Measurements from ENCODE around the gene GYG1.

Gene GYG1

DNA sequence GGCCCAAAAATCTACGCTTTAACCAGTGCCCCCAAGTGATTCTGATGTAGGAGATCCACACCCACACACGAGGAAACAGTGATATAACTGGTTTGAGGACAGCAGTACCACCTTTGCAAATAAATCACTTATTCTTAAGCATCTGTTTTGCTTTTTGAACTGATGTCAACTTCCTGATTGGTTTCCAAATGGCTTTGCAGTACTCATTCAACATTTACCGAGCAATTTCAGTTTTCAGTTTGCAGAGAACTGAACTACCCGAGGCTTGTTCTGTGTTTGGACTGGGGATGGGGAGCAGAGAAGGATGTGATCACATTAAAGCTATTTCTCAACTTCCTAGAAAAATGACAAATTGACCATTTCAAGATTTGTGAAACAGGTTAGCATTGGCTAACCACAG lies 1.1 kb upstream of the GYG1 start:
- no peak for DNase-seq

DNA sequence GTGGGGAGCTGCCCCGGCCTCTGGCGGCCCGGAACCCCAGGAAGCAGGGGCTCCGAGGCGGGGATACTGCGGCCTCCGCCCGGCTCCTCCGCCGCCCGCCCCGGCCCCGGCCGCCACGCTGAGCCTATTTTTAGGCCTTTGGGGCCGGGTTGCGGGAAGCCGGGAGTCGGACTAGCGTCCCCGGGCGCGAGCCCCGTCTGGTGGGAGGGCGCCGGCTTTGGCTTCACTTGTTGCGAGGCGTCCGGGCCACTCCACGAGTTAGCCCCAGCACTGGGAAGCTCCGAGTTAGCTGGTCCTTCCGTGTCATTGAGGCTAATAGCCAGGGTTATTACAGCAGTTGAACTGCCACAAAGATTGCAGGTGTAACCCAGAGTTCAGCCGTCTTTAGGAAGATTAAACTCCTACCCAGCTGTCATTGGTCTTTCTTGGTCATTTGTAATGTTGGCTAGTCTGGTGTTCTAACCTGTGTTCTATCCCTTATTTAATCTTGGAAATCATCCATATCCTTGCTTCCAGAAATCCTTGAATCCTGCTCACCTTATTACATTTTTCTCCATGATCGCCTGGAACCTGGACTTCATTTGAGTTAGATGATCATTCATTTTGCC lies 791 bp downstream of the GYG1 start:
- DNase-seq: no peak

DNA sequence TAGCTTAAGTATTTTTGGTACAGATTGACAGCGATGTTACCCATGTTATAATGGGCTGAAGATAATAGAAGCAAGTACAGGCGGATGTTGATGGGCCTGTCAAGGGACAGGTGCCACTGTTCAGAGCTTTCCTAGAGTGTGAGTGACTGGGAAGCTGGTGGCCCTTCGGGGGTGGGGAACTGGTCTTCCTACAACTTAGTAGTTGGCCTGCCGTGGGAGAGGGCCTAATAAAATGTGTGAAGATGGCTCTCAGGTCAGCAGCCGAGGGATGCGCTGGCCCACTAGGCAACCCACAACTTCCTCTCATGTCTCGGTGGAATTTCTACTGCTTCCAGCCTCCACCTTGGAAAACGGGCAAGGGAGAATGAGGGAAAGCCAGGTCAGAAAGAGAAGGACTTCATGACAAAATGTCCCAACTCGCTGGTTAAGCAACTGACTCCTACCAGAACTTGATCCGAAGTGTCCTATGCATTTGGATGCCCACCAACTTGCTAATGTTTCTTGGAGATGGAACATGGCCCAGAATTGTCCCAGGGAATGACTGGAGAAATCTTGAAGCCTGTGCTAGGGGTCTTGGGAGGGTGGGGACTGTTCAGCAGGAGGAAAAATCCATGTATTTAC lies 1.4 kb downstream of the GYG1 start:
- DNase-seq: no peak

DNA sequence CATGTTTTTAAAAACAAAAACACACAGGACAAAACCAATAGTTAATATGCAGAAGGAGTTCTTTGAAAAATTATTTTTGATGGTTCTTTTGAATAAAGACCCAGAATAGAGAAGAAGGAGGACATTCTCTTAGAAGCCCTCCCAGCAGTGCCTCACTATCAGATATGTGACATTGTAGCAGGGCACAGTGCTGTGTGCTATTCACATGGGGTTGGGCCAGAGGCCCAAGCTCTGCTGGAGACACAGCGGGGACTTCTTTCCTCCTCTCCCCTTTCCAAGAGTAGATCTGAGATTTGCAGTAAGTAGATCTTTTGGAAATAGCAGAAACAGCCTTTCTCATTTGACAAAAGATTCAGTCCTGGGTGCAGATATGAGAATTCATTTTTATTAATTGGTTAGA lies 6.3 kb downstream of the GYG1 start:
- no peak for DNase-seq

DNA sequence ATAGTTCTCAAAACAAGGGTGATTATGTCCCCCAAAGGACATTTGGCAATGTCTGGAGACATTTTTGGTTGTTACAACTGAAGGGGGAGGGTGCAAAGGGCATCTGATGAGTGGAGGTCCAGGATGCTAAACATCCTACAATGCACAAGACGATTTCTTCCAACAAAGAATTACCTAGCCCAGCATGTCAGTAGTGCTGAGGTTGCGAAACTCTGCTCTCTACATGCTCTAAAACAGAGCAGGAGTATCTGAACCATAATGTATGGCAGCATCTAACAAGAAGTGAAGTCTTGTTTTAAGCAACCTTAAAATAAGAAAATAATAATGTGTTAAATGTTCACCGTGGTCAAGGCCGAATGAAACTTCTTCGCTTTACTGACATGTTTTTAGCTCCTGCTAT lies 7.0 kb downstream of the GYG1 start:
- no peak for DNase-seq

DNA sequence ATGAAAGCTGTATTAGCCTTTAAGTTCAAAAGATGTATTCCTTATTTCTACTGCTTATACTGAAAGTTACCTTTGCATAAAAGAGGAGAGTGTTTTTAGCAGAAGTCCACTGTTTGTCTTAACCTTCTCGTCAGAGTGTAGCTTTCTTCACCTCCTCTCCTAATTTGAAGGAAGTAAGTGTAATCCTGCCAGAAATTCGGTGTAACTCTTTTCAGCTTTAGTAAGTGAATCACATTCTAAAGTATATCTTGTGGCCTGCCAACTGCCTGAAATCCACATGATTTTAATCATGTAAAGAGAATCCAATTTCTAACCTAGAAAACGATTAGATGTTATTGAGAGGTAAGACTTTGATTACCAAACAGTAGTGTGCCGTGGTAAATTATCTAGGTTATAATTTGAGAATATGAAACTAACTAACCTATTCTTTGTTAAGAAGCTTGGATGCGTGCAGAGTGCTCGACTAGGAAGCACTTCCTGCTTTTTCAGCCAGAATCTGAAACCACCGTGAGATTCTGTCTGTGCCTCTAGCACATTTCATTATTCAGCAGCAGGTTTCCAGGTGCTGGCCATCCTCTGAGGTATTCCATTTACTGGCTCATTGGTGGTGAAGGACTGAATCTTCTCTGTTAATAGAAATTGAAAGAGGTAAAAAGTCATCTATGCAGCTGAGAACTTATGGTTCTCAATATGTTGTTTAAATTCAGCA lies 7.5 kb downstream of the GYG1 start:
- DNase-seq: no peak

DNA sequence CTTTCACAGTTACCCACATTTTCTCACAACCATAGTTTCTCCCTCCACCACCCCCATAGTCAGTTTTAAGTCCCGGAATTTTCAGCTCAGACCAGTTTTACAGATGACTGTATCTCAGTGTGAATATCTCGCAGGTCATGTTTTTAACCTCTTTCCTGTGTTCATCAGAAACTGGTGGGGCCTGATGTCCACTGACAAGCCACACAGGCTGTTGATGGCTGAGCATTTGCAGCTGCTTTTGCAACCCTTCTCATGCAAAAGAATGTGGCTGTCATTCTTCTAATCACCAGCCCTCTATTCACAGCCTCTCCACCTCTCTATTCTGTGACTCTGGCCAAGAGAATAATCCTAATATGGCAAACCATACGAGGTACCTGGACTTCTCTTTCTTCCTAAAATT lies 8.5 kb downstream of the GYG1 start:
- no peak for DNase-seq

DNA sequence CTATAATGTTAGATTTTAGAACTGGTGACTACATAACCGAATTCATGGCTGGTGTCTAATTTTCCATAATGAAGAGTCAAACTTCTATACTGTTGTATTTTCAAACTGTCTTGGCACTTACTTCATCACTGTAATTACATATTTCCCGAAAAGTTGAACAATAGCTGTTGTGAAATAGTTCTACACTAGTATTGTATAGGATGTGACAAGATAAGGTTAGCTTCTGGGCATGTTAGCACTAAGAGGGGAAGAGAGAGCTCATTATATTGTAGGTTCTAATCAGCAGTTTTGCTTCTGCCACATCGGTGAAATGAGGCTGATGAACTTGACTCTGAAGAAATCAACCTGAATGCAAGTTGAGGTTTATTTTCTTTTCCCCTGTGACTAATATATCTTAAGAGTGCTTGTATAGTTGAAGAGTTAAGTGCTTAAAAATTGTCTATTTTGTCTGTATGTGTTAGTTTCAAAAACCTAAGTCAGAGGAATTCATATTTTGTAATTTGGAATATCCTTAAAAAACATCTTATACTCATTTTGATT lies 8.9 kb downstream of the GYG1 start:
- no peak for DNase-seq

DNA sequence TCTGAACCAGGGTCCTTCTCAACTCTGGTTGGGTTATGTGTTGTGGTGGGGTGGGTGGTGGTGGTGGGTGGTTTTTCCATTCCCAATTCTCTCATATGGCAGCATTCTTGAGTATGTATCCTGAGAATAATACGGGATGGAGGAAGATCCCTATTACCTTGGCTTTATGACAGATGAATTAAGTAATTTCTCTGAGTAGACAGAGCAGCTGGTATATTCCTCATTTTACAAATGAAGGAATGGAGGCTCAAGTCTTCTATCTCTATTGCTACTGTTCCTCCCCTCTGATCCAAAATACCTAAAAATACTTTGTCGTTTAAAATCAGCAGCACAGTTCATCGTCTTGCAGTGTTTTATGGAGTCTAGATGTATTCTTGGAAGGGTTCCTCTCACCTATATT lies 10.4 kb downstream of the GYG1 start:
- DNase-seq: no peak

DNA sequence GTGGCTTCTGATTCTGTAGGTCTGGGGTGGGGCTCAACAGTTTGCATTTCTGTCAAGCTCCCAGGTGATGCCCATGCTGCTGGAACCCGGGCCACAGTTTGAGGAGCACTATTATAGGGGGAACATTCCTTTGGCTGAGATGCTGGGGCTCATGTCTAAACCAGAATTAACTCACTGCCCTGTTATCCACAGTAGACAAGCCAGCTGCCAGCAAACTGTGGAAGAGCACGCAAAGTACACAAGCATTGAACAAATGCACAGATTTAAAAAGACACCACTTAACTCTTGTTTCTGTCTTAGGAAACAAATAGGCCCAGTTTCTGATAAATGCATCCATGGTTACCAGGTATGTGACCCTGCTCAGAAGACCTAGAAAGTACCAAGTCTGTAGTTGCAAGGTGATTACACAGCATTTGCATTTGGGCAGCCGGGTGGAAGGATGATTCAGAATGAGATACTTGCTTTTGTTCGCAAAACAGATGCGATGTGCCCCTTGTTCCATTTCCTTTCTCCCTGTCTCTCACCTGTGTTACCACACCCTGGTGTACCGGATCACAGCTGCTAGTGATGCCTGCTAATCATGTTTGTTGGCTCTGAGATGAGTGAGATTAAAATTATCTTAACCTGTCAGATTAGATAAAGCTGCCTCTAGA lies 12.4 kb downstream of the GYG1 start:
- DNase-seq: no peak

DNA sequence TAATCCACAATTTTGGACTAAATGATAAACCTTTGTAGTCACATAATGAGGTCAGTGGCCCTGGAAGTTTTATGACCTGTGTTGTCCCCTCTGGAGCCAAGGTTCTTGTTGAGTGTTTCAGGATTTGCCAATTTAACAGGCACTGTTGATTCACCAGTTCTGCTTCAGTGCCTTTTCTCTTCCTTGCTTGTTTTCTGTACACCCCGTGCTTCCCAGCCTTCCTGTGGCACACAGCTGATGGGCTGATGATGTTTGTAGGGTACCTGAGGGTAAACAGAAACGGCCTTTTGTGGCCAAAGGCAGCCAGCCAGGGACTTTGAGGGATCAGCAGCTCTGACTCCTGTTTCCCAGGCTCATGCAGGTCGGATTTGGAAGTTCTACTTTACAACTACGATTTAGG lies 13.3 kb downstream of the GYG1 start:
- DNase-seq: no peak

DNA sequence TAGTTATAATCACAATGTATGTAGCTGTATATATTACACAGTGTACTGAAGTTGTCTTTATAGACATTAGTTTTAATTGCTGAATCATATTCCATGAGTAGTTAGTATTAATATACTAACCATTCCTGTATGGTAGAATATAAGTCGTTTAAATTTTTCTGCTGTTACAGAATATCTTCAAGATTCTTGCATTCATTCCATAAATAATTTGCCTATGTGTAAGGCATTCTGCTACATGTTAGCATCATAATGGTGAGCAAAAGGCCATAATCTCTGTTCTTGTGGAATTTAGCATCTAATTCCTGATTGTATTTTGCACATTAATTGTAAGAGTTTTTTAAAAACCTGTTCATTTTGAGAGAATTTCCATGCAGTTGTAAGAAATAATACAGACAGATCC lies 14.1 kb downstream of the GYG1 start:
- no peak for DNase-seq

DNA sequence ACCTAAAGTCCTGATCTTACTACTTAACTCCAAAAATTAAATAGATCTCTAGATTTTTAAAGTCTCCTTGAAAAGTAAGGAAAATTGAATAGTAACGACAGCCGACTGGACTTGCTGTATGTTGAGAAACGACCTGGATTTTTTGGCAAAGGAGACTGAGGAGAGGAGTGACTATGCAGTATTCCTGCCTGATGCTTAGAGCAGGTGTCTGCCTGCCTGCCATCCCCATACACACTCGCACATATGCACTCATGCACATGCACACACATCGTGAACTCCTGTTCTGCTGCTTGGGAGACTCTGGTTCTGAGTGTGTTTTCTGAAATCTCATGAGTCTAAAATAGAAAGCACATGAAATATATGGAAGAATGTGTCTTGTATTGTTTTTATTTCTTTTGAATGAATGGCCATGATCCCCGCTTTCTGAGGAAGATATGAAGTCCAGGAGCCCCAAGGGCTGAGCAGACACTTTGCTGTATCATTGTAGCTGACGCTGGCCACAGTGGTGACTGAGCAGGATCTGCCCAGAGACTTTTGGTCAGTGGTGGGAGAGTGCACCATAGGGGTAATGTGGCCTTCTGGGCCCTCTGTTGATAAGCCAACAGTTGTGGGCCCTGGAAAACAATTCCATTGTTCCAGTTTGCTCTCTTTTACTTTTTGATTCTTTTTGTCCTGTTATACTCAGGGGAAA lies 16.4 kb downstream of the GYG1 start:
- DNase-seq: no peak

DNA sequence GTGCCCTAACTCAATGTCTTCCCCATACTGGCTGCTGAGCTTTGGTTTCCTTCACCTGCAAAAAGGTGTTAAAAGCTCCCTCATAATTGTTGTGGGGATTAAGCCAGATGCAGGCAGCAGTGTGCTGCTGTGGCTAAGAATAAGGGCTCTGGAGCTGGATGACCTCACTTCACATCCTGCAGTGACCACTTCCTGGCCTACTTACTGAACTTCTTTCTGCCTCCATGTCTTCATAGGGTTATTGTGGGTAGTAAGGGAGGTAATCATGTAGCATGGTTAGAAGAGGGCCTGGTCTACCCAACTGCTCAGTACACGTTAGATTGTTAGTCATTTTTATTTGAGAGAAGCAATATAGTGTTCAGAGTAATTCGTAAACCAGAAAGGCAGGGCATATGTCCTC lies 18.4 kb downstream of the GYG1 start:
- DNase-seq: peak in 1 of 2 donors; percentile 27

DNA sequence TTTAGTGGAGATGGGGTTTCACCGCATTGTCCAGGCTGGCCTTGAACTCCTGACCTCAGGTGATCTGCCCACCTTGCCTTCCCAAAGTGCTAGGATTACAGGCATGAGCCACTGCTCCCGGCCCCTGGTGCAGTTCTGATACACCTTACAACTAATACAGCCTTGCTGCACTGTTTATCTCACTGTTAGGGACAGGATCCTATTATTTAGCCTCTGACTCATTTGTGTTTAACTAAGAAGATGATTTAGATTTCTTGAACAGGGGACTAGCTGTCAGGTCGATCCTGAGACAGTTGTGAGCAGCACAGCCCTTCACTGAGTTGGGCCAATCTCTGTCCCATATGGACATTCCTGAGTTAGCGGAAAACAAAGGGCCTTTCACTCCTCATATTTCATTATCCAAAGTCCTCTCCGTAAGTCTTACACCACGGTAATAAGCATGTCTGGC lies 19.2 kb downstream of the GYG1 start:
- no peak for DNase-seq

DNA sequence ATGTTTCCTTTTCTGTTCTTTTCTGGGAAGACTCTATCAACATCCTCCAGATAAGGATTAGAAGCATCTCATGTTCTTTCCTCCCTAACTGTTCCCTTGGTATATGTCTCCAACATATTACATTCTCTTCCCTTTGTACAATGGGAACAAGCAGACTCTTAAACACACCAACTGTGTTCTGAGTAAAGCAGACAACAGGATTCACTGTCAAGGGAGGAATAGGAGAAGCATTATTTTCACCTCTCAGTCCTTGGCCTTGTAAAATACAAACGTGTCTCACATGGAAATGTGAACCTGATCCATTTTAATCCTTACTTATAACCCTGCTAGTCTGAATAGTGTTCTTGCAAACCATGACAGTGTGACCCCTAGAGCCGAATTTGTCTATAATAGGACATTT lies 19.6 kb downstream of the GYG1 start:
- no peak for DNase-seq

DNA sequence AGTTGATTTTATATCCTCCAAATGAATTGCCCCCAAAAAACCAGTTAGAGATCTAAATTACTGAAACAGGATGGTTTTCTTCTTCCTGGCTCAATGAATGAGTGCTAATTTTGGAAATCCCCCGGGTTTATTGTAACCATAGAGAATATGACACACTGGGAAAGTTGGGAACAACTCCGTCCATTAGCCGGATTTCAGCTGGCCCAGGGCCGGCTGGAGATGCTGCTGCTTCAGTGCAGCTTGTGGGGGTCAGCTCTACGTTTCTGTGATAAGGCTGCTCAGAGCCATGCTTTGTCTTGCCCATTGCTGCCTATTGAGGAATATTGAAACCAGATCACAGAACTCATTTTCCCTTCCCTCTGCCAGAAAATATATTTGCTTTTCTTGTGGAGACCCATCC lies 20.3 kb downstream of the GYG1 start:
- no peak for DNase-seq

DNA sequence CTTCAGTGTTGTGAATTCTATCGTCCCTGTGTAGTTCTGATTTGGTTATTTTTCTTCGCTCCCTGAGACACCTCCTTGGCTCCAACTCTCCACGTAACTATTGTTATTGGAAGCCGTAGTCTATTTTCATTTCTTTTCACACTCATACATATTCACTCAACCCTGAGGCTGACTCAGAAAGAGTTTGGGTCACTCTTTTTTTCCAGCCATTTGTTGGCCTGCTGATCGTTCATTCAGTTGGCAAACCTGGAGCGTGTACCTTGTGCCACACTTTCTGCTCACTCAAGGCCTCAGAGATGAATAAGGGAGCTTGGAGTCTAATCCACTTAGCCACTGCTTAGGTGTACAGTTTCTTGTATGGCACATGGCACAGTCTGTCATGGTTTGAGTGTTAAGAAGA lies 22.4 kb downstream of the GYG1 start:
- DNase-seq: no peak

DNA sequence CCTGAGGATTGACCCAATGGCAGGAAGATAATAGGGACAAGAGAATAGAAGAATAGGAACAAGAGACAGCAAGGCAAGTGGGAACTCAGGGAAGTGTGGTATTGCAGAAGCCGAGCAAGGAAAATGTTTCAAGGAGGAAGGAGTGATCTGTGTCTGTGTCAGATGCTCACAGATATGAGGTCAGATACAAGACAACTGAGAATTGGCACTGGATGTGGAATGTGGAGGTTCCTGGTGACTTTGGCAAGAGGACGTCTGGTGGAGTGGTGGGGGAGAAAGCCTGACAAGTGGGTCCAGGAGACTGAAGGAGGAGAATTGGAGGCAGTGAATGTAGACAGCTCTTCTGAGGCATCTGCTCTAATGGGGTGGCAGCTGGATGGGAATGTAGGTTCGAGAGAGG lies 24.1 kb downstream of the GYG1 start:
- DNase-seq: no peak

DNA sequence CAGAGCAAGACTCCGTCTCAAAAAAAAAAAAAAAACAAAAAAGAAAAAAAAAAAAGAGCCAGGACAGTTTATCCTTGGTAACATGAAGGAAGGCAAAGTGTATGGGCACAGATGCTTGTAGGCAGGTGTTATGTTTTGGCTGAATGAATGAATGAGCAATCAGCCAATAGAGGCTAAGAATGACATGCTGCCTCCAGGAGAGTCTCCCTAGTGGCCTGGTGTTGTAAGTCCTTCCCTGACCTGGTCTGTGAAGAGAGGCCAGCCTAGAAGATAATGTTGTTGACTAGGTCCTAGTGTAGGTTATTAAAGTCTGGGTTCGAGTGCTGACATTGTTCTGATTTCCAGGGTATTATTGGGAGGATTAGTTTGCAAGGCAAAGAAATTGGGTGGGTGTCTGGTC lies 24.9 kb downstream of the GYG1 start:
- no peak for DNase-seq

DNA sequence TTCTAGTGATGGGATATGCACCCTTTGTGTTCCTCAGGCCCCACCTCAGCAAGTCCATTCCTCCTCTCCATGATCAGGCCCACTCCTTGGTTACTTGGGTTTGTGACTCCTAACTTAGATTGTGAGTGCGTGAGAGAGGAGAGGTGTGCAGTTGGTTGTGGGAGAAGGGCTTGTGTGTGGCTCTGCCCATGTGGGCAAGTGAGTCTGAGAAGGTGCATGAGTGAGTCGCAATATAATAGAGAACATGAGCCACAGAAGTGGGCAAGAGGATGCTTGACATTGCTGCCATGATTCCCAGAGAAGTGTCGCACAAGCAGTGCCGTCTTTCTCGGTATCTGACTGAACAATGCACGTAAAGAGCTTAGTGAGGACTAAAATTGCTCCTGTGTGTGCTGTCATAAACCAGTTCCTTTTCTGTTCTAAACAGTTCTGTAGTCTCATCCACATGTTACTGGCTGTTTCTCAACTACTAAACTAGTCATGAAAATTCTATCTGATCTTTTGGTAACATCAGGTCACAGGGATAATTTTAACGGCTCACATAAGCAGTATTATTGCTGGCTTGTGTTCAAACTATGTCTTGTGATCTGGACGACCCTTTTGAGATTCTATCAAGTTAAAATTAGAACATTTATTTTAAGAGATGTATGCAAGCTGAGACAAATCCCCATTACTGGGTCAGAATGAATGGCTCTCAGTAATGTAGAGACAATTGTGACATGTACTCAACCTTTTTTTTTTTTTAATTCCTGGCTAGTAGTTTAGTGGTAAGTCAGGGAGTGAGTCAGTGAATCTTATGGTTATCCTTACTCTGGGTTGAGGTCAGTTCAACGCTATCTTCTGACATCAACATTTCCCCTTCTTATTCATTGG lies 25.6 kb downstream of the GYG1 start:
- no peak for DNase-seq

DNA sequence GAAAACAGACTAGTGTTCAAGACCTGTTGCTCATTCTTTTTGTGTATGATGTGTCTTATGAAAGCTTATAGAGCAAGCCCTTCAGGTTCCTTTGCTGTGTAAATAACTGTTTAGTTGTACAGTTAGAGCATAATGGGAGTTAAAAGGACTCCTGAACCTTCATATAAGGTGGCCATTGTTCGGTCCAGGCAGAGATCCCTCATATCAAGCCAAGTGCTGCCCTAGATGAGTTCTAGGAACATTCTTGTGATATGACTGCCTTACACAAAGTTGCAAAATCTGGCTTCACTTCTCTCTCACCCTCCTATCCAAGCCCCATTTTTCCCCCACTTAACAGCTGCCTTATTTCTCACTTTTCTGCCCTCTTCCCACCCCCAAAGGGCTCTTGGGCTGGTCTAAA lies 26.9 kb downstream of the GYG1 start:
- no peak for DNase-seq
